SK-N-SH (cell line): ENCODE data around the gene BBS2. TPM values are rescaled to one million over a fixed set of nuclear protein-coding genes. Genes with fewer than 3 reads are reported as not detected.

ENCODE experiments used
- CTCF ChIA-PET: fragments of 300-600, 350-600 bp; formaldehyde crosslinking; extraction: SDS; loops from one replicate; lab custom pipeline; 2021; lab: Yijun Ruan, JAX
- POLR2A ChIA-PET: fragments of 350-600 bp; sonication (Branson Sonifier 250); formaldehyde crosslinking; extraction: SDS; loops from one replicate; lab custom pipeline; 2020; ENCODE audit warnings: antibody characterized with exemption, inconsistent platforms; lab: Yijun Ruan, JAX
- DNase-seq: peaks from one replicate; pipeline ENCODE4 v3.0.0; 2012
- H2AFZ ChIP-seq: fragments of 200-600 bp; sonication (generic); 2 replicates; pipeline ENCODE4 v1.8.1; 2016; ENCODE audit warnings: antibody characterized with exemption, mild to moderate bottlenecking, low read depth
- H3F3A ChIP-seq: fragments of 200-600 bp; sonication (generic); replicated peaks from 2 replicates; pipeline ENCODE3; 2016; ENCODE audit warnings: antibody characterized with exemption, mild to moderate bottlenecking; ENCODE audit not compliant: insufficient read depth
- H3K27ac ChIP-seq, 2 experiments: fragments of 200-500 bp in 1 of 2; fragments of 200-600 bp in 1 of 2; sonication (Bioruptor generic) in 1 of 2; sonication (generic), shearing (Covaris generic) in 1 of 2; 2 replicates each; pipeline versions ENCODE4 v1.5.1 to v1.6.1; 2014 to 2016; ENCODE audit warnings: low read depth in 2 of 2, inconsistent platforms in 1 of 2, low read length in 1 of 2, mild to moderate bottlenecking in 1 of 2, mixed read lengths in 1 of 2
- H3K27me3 ChIP-seq: fragments of 200-600 bp; sonication (generic), shearing (Covaris generic); 2 replicates; pipeline ENCODE4 v1.6.1; 2016; ENCODE audit warnings: mixed run types; ENCODE audit not compliant: insufficient read depth
- H3K36me3 ChIP-seq, 2 experiments: fragments of 200-500 bp in 1 of 2; fragments of 200-600 bp in 1 of 2; sonication (Bioruptor generic) in 1 of 2; sonication (generic) in 1 of 2; replicated peaks in 1 of 2; 2 replicates each; pipeline versions ENCODE3 to v1.5.1; 2014 to 2016; ENCODE audit warnings: low read length in 1 of 2, mild to moderate bottlenecking in 1 of 2; ENCODE audit not compliant: insufficient read depth in 2 of 2, control insufficient read depth in 1 of 2
- H3K4me1 ChIP-seq, 2 experiments: fragments of 200-500 bp in 1 of 2; fragments of 200-600 bp in 1 of 2; sonication (Bioruptor generic) in 1 of 2; sonication (generic), shearing (Covaris generic) in 1 of 2; 2 replicates each; pipeline versions ENCODE4 v1.5.1 to v1.6.1; 2014 to 2016; ENCODE audit warnings: low read depth in 1 of 2, low read length in 1 of 2, mixed run types in 1 of 2; ENCODE audit not compliant: insufficient read depth in 2 of 2, control insufficient read depth in 1 of 2
- H3K4me2 ChIP-seq: fragments of 200-600 bp; sonication (generic), shearing (Covaris generic); 2 replicates; pipeline ENCODE4 v1.6.1; 2017; ENCODE audit warnings: mixed run types
- H3K4me3 ChIP-seq, 2 experiments: fragments of 200-500 bp in 1 of 2; fragments of 200-600 bp in 1 of 2; sonication (Bioruptor generic) in 1 of 2; sonication (generic), shearing (Covaris generic) in 1 of 2; 2 replicates each; pipeline versions ENCODE4 v1.5.1 to v1.8.1; 2014 to 2016; ENCODE audit warnings: low read depth in 2 of 2, inconsistent platforms in 1 of 2, low read length in 1 of 2, mild to moderate bottlenecking in 1 of 2, mixed read lengths in 1 of 2, moderate library complexity in 1 of 2
- H3K79me2 ChIP-seq: fragments of 200-600 bp; sonication (generic); 2 replicates; pipeline ENCODE4 v1.8.1; 2017; ENCODE audit warnings: mild to moderate bottlenecking; ENCODE audit not compliant: insufficient read depth
- H3K9ac ChIP-seq: fragments of 200-600 bp; sonication (generic); 2 replicates; pipeline ENCODE4 v1.6.1; 2017; ENCODE audit warnings: mixed run types
- H3K9me2 ChIP-seq: fragments of 200-600 bp; sonication (generic); 2 replicates; pipeline ENCODE4 v1.6.1; 2017; ENCODE audit warnings: mixed run types
- H3K9me3 ChIP-seq: fragments of 200-600 bp; sonication (generic); 2 replicates; pipeline ENCODE4 v1.6.1; 2017; ENCODE audit warnings: mixed run types, mild to moderate bottlenecking, moderate library complexity
- H4K20me1 ChIP-seq: fragments of 200-600 bp; sonication (generic); 2 replicates; pipeline ENCODE4 v1.6.1; 2017; ENCODE audit warnings: mild to moderate bottlenecking, mixed run types; ENCODE audit not compliant: insufficient read depth
- FOSL2 ChIP-seq: IDR thresholded peaks from 2 replicates; pipeline ENCODE4 v1.4.0; 2012; ENCODE audit warnings: low read depth, mild to moderate bottlenecking, moderate library complexity, borderline replicate concordance
- FOXJ3 ChIP-seq: sonication (generic); formaldehyde crosslinking; IDR thresholded peaks from 2 replicates; pipeline ENCODE4 v1.5.1; 2020; ENCODE audit warnings: mild to moderate bottlenecking, missing genetic modification reagents
- FOXM1 ChIP-seq: IDR thresholded peaks from 2 replicates; pipeline ENCODE4 v1.4.0; 2012; ENCODE audit warnings: low read depth, mild to moderate bottlenecking
- GABPA ChIP-seq: IDR thresholded peaks from 2 replicates; pipeline ENCODE4 v1.4.0; 2012; ENCODE audit warnings: low read depth, mild to moderate bottlenecking
- JUND ChIP-seq: IDR thresholded peaks from 2 replicates; pipeline ENCODE4 v1.4.0; 2012
- MEF2A ChIP-seq: IDR thresholded peaks from 2 replicates; pipeline ENCODE4 v1.4.0; 2012; ENCODE audit warnings: low read depth, borderline replicate concordance
- MXI1 ChIP-seq: IDR thresholded peaks from 2 replicates; pipeline ENCODE4 v1.6.1; 2012; ENCODE audit warnings: mild to moderate bottlenecking, low read depth, low read length, improper control_type of control experiment
- RFX5 ChIP-seq: IDR thresholded peaks from 2 replicates; pipeline ENCODE4 v1.6.1; 2012; ENCODE audit warnings: mild to moderate bottlenecking, improper control_type of control experiment, low read length
- RXRA ChIP-seq: IDR thresholded peaks from 2 replicates; pipeline ENCODE4 v1.4.0; 2012; ENCODE audit warnings: low read depth, mild to moderate bottlenecking, borderline replicate concordance
- TAF1 ChIP-seq: IDR thresholded peaks from 2 replicates; pipeline ENCODE4 v1.6.1; 2012; ENCODE audit warnings: low read depth, mild to moderate bottlenecking, low read length, moderate library complexity, borderline replicate concordance
- TCF12 ChIP-seq: IDR thresholded peaks from 2 replicates; pipeline ENCODE4 v1.4.0; 2012
- WGBS: methylation state at CpG from one replicate; pipeline ENCODE4 v1.1.6; 2017; ENCODE audit warnings: low lambda C conversion rate; 5-methylcytosine and 5-hydroxymethylcytosine counted together
- polyA plus RNA-seq, 3 experiments: library from polyadenylated mRNA; depleted of rRNA; stranded (reverse); fragments of >200 nt; gene quantifications; 2 replicates each; pipeline ENCODE4 v1.2.3, GENCODE V29; 2012
- TF ChIP-seq, protein P1 (sequence below): fragments of 150-350 bp; IDR thresholded peaks from 2 replicates; pipeline ENCODE4 v1.6.1; 2017; ENCODE audit warnings: antibody characterized with exemption, low read length, low read depth, borderline replicate concordance
- TF ChIP-seq, protein P2 (sequence below): IDR thresholded peaks from 2 replicates; pipeline ENCODE4 v1.4.0; 2012; ENCODE audit warnings: low read depth, borderline replicate concordance
- TF ChIP-seq, protein P3 (sequence below): fragments of 200-600 bp; sonication (generic); IDR thresholded peaks from 2 replicates; pipeline ENCODE4 v1.6.1; 2017; ENCODE audit warnings: antibody characterized with exemption, mild to moderate bottlenecking, moderate library complexity
- TF ChIP-seq, protein P4 (sequence below): fragments of 150-350 bp; IDR thresholded peaks from 2 replicates; pipeline ENCODE4 v1.6.1; 2016; ENCODE audit warnings: mild to moderate bottlenecking, low read depth, low read length
- TF ChIP-seq, protein P5 (sequence below): IDR thresholded peaks from 2 replicates; pipeline ENCODE4 v1.4.0; 2012; ENCODE audit warnings: low read depth, borderline replicate concordance
- TF ChIP-seq, protein P6 (sequence below): IDR thresholded peaks from 2 replicates; pipeline ENCODE4 v1.4.0; 2012; ENCODE audit warnings: low read depth

BBS2 gene
- polyA plus RNA-seq, 1 of the 3 experiments (the other 2 are of a cell fraction): 74.3 TPM

DNA sequence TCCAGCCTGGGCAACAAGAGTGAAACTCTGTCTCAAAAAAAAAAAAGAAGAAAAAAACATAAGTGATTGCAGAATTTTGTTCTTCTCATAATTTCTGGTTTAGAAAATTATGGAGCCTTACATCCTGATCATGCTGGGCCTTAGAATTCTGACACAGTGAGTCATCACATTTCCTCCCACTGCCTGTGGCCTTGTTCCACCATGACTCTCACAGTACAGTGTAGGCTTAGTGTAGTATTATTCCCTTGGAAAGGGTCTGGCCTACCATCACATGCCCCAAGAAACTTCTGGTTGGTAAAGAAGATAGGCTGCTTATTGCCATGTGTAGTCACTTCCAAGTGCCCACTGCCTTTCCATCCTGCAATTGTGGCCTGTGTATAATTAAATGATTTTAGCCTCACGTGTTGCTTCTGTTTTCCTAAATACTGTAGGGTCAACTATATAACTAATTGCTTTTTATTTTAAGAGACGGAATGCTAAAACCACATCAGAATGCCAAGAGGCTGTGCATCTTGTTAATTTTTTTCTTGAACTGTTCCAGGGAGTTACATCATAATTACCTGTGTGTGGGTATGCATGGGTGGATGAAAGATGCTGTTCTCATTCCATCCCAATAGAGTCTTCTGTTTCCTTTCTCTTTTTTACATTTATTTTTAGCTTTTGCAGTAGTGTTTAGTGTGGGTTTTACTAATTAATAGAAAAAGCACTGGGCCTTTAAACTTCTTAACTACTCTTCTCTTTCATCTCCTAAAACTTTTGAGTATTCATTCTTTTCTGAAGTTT is 42.5 kb downstream of the BBS2 start (continued):
- TF ChIP-seq, protein P1, sequence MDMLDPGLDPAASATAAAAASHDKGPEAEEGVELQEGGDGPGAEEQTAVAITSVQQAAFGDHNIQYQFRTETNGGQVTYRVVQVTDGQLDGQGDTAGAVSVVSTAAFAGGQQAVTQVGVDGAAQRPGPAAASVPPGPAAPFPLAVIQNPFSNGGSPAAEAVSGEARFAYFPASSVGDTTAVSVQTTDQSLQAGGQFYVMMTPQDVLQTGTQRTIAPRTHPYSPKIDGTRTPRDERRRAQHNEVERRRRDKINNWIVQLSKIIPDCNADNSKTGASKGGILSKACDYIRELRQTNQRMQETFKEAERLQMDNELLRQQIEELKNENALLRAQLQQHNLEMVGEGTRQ: no peak
- no peak for TF ChIP-seq FOXJ3 (CRISPR knock-in tag)
- no peak for TF ChIP-seq MXI1
- TF ChIP-seq, protein P2, sequence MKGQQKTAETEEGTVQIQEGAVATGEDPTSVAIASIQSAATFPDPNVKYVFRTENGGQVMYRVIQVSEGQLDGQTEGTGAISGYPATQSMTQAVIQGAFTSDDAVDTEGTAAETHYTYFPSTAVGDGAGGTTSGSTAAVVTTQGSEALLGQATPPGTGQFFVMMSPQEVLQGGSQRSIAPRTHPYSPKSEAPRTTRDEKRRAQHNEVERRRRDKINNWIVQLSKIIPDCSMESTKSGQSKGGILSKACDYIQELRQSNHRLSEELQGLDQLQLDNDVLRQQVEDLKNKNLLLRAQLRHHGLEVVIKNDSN: no peak
- TF ChIP-seq, protein P3, sequence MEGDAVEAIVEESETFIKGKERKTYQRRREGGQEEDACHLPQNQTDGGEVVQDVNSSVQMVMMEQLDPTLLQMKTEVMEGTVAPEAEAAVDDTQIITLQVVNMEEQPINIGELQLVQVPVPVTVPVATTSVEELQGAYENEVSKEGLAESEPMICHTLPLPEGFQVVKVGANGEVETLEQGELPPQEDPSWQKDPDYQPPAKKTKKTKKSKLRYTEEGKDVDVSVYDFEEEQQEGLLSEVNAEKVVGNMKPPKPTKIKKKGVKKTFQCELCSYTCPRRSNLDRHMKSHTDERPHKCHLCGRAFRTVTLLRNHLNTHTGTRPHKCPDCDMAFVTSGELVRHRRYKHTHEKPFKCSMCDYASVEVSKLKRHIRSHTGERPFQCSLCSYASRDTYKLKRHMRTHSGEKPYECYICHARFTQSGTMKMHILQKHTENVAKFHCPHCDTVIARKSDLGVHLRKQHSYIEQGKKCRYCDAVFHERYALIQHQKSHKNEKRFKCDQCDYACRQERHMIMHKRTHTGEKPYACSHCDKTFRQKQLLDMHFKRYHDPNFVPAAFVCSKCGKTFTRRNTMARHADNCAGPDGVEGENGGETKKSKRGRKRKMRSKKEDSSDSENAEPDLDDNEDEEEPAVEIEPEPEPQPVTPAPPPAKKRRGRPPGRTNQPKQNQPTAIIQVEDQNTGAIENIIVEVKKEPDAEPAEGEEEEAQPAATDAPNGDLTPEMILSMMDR: no peak
- TF ChIP-seq, protein P4, sequence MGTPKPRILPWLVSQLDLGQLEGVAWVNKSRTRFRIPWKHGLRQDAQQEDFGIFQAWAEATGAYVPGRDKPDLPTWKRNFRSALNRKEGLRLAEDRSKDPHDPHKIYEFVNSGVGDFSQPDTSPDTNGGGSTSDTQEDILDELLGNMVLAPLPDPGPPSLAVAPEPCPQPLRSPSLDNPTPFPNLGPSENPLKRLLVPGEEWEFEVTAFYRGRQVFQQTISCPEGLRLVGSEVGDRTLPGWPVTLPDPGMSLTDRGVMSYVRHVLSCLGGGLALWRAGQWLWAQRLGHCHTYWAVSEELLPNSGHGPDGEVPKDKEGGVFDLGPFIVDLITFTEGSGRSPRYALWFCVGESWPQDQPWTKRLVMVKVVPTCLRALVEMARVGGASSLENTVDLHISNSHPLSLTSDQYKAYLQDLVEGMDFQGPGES: no peak
- TF ChIP-seq, protein P5, sequence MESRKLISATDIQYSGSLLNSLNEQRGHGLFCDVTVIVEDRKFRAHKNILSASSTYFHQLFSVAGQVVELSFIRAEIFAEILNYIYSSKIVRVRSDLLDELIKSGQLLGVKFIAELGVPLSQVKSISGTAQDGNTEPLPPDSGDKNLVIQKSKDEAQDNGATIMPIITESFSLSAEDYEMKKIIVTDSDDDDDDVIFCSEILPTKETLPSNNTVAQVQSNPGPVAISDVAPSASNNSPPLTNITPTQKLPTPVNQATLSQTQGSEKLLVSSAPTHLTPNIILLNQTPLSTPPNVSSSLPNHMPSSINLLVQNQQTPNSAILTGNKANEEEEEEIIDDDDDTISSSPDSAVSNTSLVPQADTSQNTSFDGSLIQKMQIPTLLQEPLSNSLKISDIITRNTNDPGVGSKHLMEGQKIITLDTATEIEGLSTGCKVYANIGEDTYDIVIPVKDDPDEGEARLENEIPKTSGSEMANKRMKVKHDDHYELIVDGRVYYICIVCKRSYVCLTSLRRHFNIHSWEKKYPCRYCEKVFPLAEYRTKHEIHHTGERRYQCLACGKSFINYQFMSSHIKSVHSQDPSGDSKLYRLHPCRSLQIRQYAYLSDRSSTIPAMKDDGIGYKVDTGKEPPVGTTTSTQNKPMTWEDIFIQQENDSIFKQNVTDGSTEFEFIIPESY: no peak
- no peak for TF ChIP-seq RXRA
- 0 out of 2 replicates have a peak, but pooled peaks have one; percentile 15 for TF ChIP-seq TCF12
- no peak for TF ChIP-seq FOXM1
- TF ChIP-seq TAF1: no peak

DNA sequence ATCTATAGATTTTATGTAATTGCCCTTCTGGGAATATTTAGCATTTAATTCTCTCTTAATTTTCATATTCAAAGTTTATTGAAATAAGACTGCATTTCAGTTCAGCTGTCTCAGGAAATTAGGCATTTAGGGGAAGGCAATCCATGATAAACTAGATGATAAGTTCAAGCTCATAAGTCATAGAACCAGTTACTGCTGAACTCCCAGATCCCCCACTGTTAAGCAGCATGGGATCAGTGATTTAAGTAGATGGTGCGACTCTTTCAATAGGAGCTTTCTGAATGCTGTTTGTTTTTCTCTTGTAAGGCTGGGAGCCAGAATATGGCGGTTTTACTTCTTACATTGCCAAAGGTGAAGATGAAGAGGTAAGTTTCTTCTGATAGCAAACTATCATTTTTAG is 44.6 kb downstream of the BBS2 start:
- 0 out of 2 replicates have a peak, but pooled peaks cover 9% of the 10 kb centered on the region for H3K79me2 ChIP-seq
- peaks cover 0 to 17% of the 10 kb centered on the region in 2 experiments; a peak in 1 of 4 replicates for H3K4me1 ChIP-seq
- H3F3A ChIP-seq: peaks cover 28% of the 10 kb centered on the region
- no peak overlapping the region for H3K4me2 ChIP-seq
- 95% methylated on average over 2 of the region's 2 CpGs for whole genome bisulfite sequencing
- H3K27me3 ChIP-seq: no peaks in the 10 kb centered on the region
- no peak overlapping the region for H3K4me3 ChIP-seq
- ChIA-PET POLR2A (interaction anchor here (0.6 kb wide), 1 partner anchor 19 kb away, joined by 4 read pairs; no protein-coding TSS in a partner anchor), CTCF (interaction anchor here (0.6 kb wide), 1 partner anchor 608 kb away, joined by 3 read pairs; no protein-coding TSS in a partner anchor)
- TF ChIP-seq, protein P1: no peak
- no peak for TF ChIP-seq GABPA
- TF ChIP-seq, protein P2: no peak
- TF ChIP-seq, protein P6, sequence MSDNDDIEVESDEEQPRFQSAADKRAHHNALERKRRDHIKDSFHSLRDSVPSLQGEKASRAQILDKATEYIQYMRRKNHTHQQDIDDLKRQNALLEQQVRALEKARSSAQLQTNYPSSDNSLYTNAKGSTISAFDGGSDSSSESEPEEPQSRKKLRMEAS: no peak
- no peak for TF ChIP-seq JUND
- no peak for TF ChIP-seq FOXM1
- no peak for TF ChIP-seq RFX5
- TF ChIP-seq FOSL2: no peak
- no peak for TF ChIP-seq MEF2A
- TF ChIP-seq TCF12: no peak
- TF ChIP-seq, protein P5: no peak
- no peak overlapping the region for H3K9ac ChIP-seq
- H3K9me2 ChIP-seq: no peaks in the 10 kb centered on the region
- no peaks in the 10 kb centered on the region for H4K20me1 ChIP-seq
- no peak overlapping the region for H3K27ac ChIP-seq
- H2AFZ ChIP-seq: no peak overlapping the region
- DNase-seq: no peak
- peaks cover 71 to 79% of the 10 kb centered on the region in 2 experiments for H3K36me3 ChIP-seq
- no peaks in the 10 kb centered on the region for H3K9me3 ChIP-seq
